Neural cell (in vitro differentiated cells): ENCODE results near the gene NFE2. TPM values are rescaled to one million over a fixed set of nuclear protein-coding genes. Genes with fewer than 3 reads are reported as not detected.

Source experiments
- H2AFZ ChIP-seq: fragments of 200-600, 300-800 bp; sonication (generic), shearing (Covaris generic); 2 replicates; pipeline ENCODE4 v1.6.0; 2014; ENCODE audit warnings: low read depth, mild to moderate bottlenecking, antibody characterized with exemption, low read length, moderate library complexity
- H3F3A ChIP-seq: fragments of 200-600 bp; shearing (Covaris generic); 2 replicates; pipeline ENCODE4 v1.6.1; 2016; ENCODE audit warnings: mild to moderate bottlenecking, moderate library complexity, mixed read lengths, antibody characterized with exemption, low read length; ENCODE audit not compliant: insufficient read depth, poor library complexity, severe bottlenecking
- H3K27ac ChIP-seq: fragments of 200-600, 300-800 bp; sonication (generic), shearing (Covaris generic); 2 replicates; pipeline ENCODE4 v1.5.1; 2014; ENCODE audit warnings: mild to moderate bottlenecking, low read length, moderate library complexity
- H3K27me3 ChIP-seq: fragments of 300-800, 200-600 bp; sonication (generic), shearing (Covaris generic); 2 replicates; pipeline ENCODE4 v1.6.0; 2014; ENCODE audit warnings: mild to moderate bottlenecking, low read depth, low read length, moderate library complexity; ENCODE audit not compliant: insufficient read depth
- H3K36me3 ChIP-seq: fragments of 300-800, 200-600 bp; sonication (generic), shearing (Covaris generic); 2 replicates; pipeline ENCODE4 v1.5.1; 2014; ENCODE audit warnings: mild to moderate bottlenecking, antibody characterized with exemption, low read length, moderate library complexity; ENCODE audit not compliant: insufficient read depth
- H3K4me2 ChIP-seq: fragments of 300-800, 200-600 bp; sonication (generic), shearing (Covaris generic); 2 replicates; pipeline ENCODE4 v1.6.0; 2014; ENCODE audit warnings: mild to moderate bottlenecking, low read length
- H3K4me3 ChIP-seq: fragments of 300-800, 200-600 bp; sonication (generic), shearing (Covaris generic); 2 replicates; pipeline ENCODE4 v1.5.1; 2014; ENCODE audit warnings: mild to moderate bottlenecking, low read length, moderate library complexity
- H3K79me2 ChIP-seq: fragments of 200-600 bp; shearing (Covaris generic); replicated peaks from 2 replicates; pipeline ENCODE4 v1.6.0; 2014; ENCODE audit warnings: mild to moderate bottlenecking, low read length, moderate library complexity; ENCODE audit not compliant: insufficient read depth
- H3K9ac ChIP-seq: fragments of 300-800, 200-600 bp; sonication (generic), shearing (Covaris generic); 2 replicates; pipeline ENCODE4 v1.6.1; 2016; ENCODE audit warnings: mild to moderate bottlenecking, low read length, mixed read lengths
- H3K9me2 ChIP-seq: fragments of 200-600 bp; shearing (Covaris generic); 2 replicates; pipeline ENCODE4 v1.6.1; 2016; ENCODE audit warnings: mild to moderate bottlenecking, low read length, mixed read lengths; ENCODE audit not compliant: insufficient read depth
- H3K9me3 ChIP-seq: fragments of 200-600, 300-800 bp; sonication (generic), shearing (Covaris generic); 2 replicates; pipeline ENCODE4 v1.6.1; 2016; ENCODE audit warnings: mild to moderate bottlenecking, mixed run types, low read length, moderate library complexity, mixed read lengths
- H4K20me1 ChIP-seq: fragments of 200-600 bp; shearing (Covaris generic); 2 replicates; pipeline ENCODE4 v1.6.1; 2016; ENCODE audit warnings: mild to moderate bottlenecking, mixed run types; ENCODE audit not compliant: insufficient read depth
- CTCF ChIP-seq: fragments of 450-650 bp; IDR thresholded peaks from 2 replicates; pipeline ENCODE4 v1.5.1; 2014; ENCODE audit warnings: antibody characterized with exemption, mild to moderate bottlenecking, moderate library complexity; ENCODE audit not compliant: poor library complexity, severe bottlenecking
- EP300 ChIP-seq: fragments of 450-650 bp; conservative IDR thresholded peaks from 2 replicates; pipeline ENCODE4 v1.6.1; 2014; ENCODE audit warnings: antibody characterized with exemption, mild to moderate bottlenecking, moderate library complexity; ENCODE audit not compliant: poor library complexity, severe bottlenecking
- EZH2 ChIP-seq: fragments of 200-600, 300-800 bp; shearing (Covaris generic), sonication (generic); IDR thresholded peaks from 2 replicates; pipeline ENCODE4 v1.6.1; 2014; ENCODE audit warnings: antibody characterized with exemption, low read length, borderline replicate concordance, mild to moderate bottlenecking; ENCODE audit not compliant: insufficient read depth, poor library complexity, severe bottlenecking
- MXI1 ChIP-seq: fragments of 450-650 bp; conservative IDR thresholded peaks from 2 replicates; pipeline ENCODE4 v1.6.1; 2014; ENCODE audit warnings: antibody characterized with exemption, mild to moderate bottlenecking; ENCODE audit not compliant: poor library complexity, severe bottlenecking
- POLR2AphosphoS5 ChIP-seq: IDR thresholded peaks from 2 replicates; pipeline ENCODE4 v1.6.1; 2012
- RAD21 ChIP-seq: fragments of 450-650 bp; conservative IDR thresholded peaks from 2 replicates; pipeline ENCODE4 v1.6.1; 2014; ENCODE audit warnings: antibody characterized with exemption, mild to moderate bottlenecking, moderate library complexity
- REST ChIP-seq: IDR thresholded peaks from 2 replicates; pipeline ENCODE4 v1.6.1; 2012; ENCODE audit warnings: borderline replicate concordance
- SMC3 ChIP-seq: fragments of 450-650 bp; conservative IDR thresholded peaks from 2 replicates; pipeline ENCODE4 v1.6.1; 2014; ENCODE audit warnings: antibody characterized with exemption, mild to moderate bottlenecking, moderate library complexity; ENCODE audit not compliant: poor library complexity
- TAF1 ChIP-seq: IDR thresholded peaks from 2 replicates; pipeline ENCODE4 v1.6.1; 2012; ENCODE audit warnings: low read depth
- polyA minus RNA-seq: library from RNA; depleted of rRNA, polyadenylated mRNA; stranded (reverse); fragments of >200 nt; gene quantifications from 2 replicates; pipeline ENCODE4 v1.2.3, GENCODE V29; 2014
- polyA plus RNA-seq: library from polyadenylated mRNA; depleted of rRNA; stranded (reverse); fragments of >200 nt; gene quantifications from 2 replicates; pipeline ENCODE4 v1.2.3, GENCODE V29; 2014

NFE2 gene
- not detected in 2 replicates for polyA plus RNA-seq
- not detected in 2 replicates for polyA minus RNA-seq

- H3K4me3 ChIP-seq: no peak within 1 kb of the TSS
- H3K9me3 ChIP-seq: no peaks in the 10 kb centered on the region
- no peaks in the 10 kb centered on the region for H3F3A ChIP-seq
- no peak within 1 kb of the TSS for H2AFZ ChIP-seq
- no peaks in the 10 kb centered on the region for H3K9me2 ChIP-seq
- H3K4me2 ChIP-seq: no peak within 1 kb of the TSS
- H3K36me3 ChIP-seq: no peaks in the 10 kb centered on the region
- H3K27me3 ChIP-seq: no peaks in the 10 kb centered on the region
- no peaks in the 10 kb centered on the region for H3K79me2 ChIP-seq
- TF ChIP-seq EP300 (no peak), EZH2 (no peak), REST (no peak), POLR2AphosphoS5 (no peak), SMC3 (no peak), RAD21 (no peak), CTCF (no peak), TAF1 (no peak), MXI1 (no peak)
- no peaks in the 10 kb centered on the region for H4K20me1 ChIP-seq
- H3K27ac ChIP-seq: no peak within 1 kb of the TSS
- H3K9ac ChIP-seq: no peak within 1 kb of the TSS
Observed at GRCh38 chr12:54300732-54301427, at the start of gene NFE2. Gene NFE2 (minus strand): TSS chr12:54301015. CDS start chr12:54295248, 5,767 bp downstream.

GRCh38 chr12:54349679-54350078, 48.9 kb upstream of the NFE2 start:
- Histone ChIP-seq H3K27ac (peak overlapping the region; percentile 99), H3K36me3 (no peaks in the 10 kb centered on the region), H3K4me3 (no peak overlapping the region), H3K9ac (peak overlapping the region; percentile 25), H4K20me1 (no peaks in the 10 kb centered on the region), H3K9me3 (no peaks in the 10 kb centered on the region), H3K9me2 (no peaks in the 10 kb centered on the region), H3K4me2 (no peak overlapping the region), H2AFZ (no peak overlapping the region), H3K79me2 (no peaks in the 10 kb centered on the region), H3F3A (peaks cover 3% of the 10 kb centered on the region), H3K27me3 (no peaks in the 10 kb centered on the region)
- no peak for TF ChIP-seq RAD21
- no peak for TF ChIP-seq POLR2AphosphoS5
- no peak for TF ChIP-seq CTCF
- no peak for TF ChIP-seq EP300
- no peak for TF ChIP-seq MXI1
- TF ChIP-seq REST: no peak
- TF ChIP-seq TAF1: no peak
- no peak for TF ChIP-seq SMC3
- no peak for TF ChIP-seq EZH2
